GM12875 (cell line): ENCODE results near the gene FAM171A1.

ENCODE experiments used
- H3K4me3 ChIP-seq: one replicate; pipeline ENCODE4 v1.5.1; 2011; ENCODE audit warnings: low read depth, low read length, control low read depth
- CTCF ChIP-seq: IDR thresholded peaks from 2 replicates; pipeline ENCODE4 v1.5.1; 2011; ENCODE audit warnings: low read depth, mild to moderate bottlenecking, control low read depth, inconsistent platforms, low read length, moderate library complexity, borderline replicate concordance; ENCODE audit not compliant: insufficient read depth

The FAM171A1 gene

GRCh38 chr10:15300145-15300544, 70.9 kb downstream of the FAM171A1 start:
- TF ChIP-seq CTCF: no peak
- no peak overlapping the region for H3K4me3 ChIP-seq

- H3K4me3 ChIP-seq: no peak overlapping the region
- TF ChIP-seq CTCF: no peak
Observed at GRCh38 chr10:15296701-15297100, 74.4 kb downstream of the FAM171A1 start.

- no peak for TF ChIP-seq CTCF
- H3K4me3 ChIP-seq: no peak overlapping the region
Observed at GRCh38 chr10:15295537-15296325, 75.4 kb downstream of the FAM171A1 start.

- TF ChIP-seq CTCF: no peak
- no peak overlapping the region for H3K4me3 ChIP-seq
Observed at GRCh38 chr10:15293862-15294842, 76.9 kb downstream of the FAM171A1 start.

- TF ChIP-seq CTCF: no peak
- H3K4me3 ChIP-seq: no peak overlapping the region
Observed at GRCh38 chr10:15290671-15291070, 80.4 kb downstream of the FAM171A1 start.

- no peak overlapping the region for H3K4me3 ChIP-seq
- TF ChIP-seq CTCF: no peak
Observed at GRCh38 chr10:15290150-15290549, 80.9 kb downstream of the FAM171A1 start.
